DOHH2 (cell line): ENCODE results near the gene FAM20C.

Source experiments
- EZH2phosphoT487 ChIP-seq: fragments of 200-600 bp; sonication (generic); IDR thresholded peaks from 2 replicates; pipeline ENCODE4 v1.6.1; 2017; ENCODE audit warnings: borderline replicate concordance, mild to moderate bottlenecking, antibody characterized with exemption, low read length, moderate library complexity, mixed read lengths
- TF ChIP-seq, protein P1 (sequence below): fragments of 200-600 bp; sonication (generic); IDR thresholded peaks from one replicate; pipeline ENCODE4 v1.5.1; 2014; ENCODE audit warnings: antibody characterized with exemption, mild to moderate bottlenecking, low read depth, low read length; ENCODE audit not compliant: poor library complexity, severe bottlenecking

DNA sequence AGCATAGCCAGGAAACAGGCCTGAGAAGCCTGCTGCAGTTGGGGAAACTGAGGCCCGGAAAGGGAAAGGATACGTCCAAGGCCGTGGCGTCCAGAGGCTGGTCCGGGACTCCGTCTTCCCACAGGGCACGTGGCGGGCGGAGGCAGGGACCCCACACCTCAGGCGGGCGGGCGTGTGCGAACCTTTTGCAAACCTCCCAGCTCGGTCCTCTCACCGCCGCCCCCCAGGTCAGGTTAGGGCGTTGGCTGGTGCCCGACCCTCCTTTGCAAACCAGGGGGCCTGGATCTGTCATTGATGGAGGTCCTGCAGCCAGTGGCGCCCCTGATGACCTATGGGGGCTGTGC lies 19.3 kb downstream of the FAM20C start:
- TF ChIP-seq, protein P1, sequence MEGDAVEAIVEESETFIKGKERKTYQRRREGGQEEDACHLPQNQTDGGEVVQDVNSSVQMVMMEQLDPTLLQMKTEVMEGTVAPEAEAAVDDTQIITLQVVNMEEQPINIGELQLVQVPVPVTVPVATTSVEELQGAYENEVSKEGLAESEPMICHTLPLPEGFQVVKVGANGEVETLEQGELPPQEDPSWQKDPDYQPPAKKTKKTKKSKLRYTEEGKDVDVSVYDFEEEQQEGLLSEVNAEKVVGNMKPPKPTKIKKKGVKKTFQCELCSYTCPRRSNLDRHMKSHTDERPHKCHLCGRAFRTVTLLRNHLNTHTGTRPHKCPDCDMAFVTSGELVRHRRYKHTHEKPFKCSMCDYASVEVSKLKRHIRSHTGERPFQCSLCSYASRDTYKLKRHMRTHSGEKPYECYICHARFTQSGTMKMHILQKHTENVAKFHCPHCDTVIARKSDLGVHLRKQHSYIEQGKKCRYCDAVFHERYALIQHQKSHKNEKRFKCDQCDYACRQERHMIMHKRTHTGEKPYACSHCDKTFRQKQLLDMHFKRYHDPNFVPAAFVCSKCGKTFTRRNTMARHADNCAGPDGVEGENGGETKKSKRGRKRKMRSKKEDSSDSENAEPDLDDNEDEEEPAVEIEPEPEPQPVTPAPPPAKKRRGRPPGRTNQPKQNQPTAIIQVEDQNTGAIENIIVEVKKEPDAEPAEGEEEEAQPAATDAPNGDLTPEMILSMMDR: no peak
- no peak for TF ChIP-seq EZH2phosphoT487
